ENCODE data around the gene C12orf76.

DNA sequence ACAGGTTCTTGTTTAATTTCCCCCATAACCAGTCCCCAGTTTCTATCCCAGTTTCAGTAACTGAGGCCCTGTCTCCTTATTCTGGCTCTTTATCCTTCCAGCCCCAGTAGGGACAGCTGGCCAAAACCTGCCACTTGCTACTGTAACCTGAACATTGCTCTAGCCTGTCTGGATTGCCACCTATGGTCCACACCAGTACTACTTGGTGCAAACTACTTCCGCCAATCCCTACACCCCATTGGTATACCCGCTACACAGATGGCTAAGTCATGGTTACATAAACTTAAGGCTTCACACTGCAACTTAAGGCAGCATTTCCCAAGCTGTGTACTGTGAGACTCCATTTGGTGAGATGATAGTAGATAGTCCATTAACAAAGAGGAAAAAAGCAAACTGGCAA is 20.3 kb upstream of the C12orf76 start:
- TF ChIP-seq CTCF (conservative IDR thresholded peaks at IDR 0.05) = no peak
- TF ChIP-seq ZFX (IDR thresholded peaks at IDR 0.05) = no peak
